Skin epidermis (tissue), 12 donors: ENCODE measurements around the gene TDRD10.
A peak's percentile ranks its signal among the peaks of the same experiment; 100 is the strongest.

Experiments
- H3K27ac ChIP-seq, 21 experiments: fragments of 200-600 bp; sonication (generic) in 11 of 21; one replicate each; pipeline ENCODE4 v1.5.0; 2020; ENCODE audit warnings: mild to moderate bottlenecking in 3 of 21, inconsistent platforms in 2 of 21, moderate library complexity in 2 of 21
- H3K4me3 ChIP-seq, 7 experiments: fragments of 200-600 bp; sonication (generic) in 2 of 7; one replicate each; pipeline ENCODE4 v1.5.0; 2020; ENCODE audit warnings: inconsistent platforms in 2 of 7, mild to moderate bottlenecking in 2 of 7, moderate library complexity in 1 of 7

Gene TDRD10

GRCh38 chr1:154547105-154547732, 45.2 kb downstream of the TDRD10 start:
- H3K4me3 ChIP-seq, result no peak overlapping the region
- peak overlapping the region in 6 of 21 experiments; percentile 23 to 67 (median 40) for H3K27ac ChIP-seq

GRCh38 chr1:154548028-154548427, 46.0 kb downstream of the TDRD10 start:
- no peak overlapping the region for H3K4me3 ChIP-seq
- H3K27ac ChIP-seq, result peak overlapping the region in 5 of 21 experiments; percentile 16 to 67 (median 47)

- Histone ChIP-seq H3K27ac (peak overlapping the region in 2 of 21 experiments; percentile 11 to 19), H3K4me3 (no peak overlapping the region)
These were observed 47.3 kb downstream of the TDRD10 start for GRCh38 chr1:154549202-154549770.

- Histone ChIP-seq H3K4me3 (no peak overlapping the region), H3K27ac (no peak overlapping the region)
These were observed 48.1 kb downstream of the TDRD10 start for GRCh38 chr1:154550070-154550469.

- H3K4me3 ChIP-seq, result no peak overlapping the region
- H3K27ac ChIP-seq, result no peak overlapping the region
These were observed 48.6 kb downstream of the TDRD10 start for GRCh38 chr1:154550657-154551056.

- peak overlapping the region in 2 of 21 experiments; percentile 3 to 12 for H3K27ac ChIP-seq
- no peak overlapping the region for H3K4me3 ChIP-seq
These were observed 49.5 kb downstream of the TDRD10 start for GRCh38 chr1:154551474-154551873.

- H3K4me3 ChIP-seq, result no peak overlapping the region
- H3K27ac ChIP-seq, result no peak overlapping the region
These were observed 50.0 kb downstream of the TDRD10 start for GRCh38 chr1:154552036-154552435.

- Histone ChIP-seq H3K27ac (peak overlapping the region in 1 of 21 experiments; percentile 9), H3K4me3 (no peak overlapping the region)
These were observed 51.3 kb downstream of the TDRD10 start for GRCh38 chr1:154553056-154554030.

- Histone ChIP-seq H3K4me3 (peak overlapping the region in 4 of 7 experiments; percentile 79 to 96 (median 86)), H3K27ac (peak overlapping the region in 13 of 21 experiments; percentile 1 to 95 (median 59))
These were observed 54.4 kb downstream of the TDRD10 start for GRCh38 chr1:154556422-154556821.

GRCh38 chr1:154557248-154557938, 55.4 kb downstream of the TDRD10 start:
- Histone ChIP-seq H3K27ac (peak overlapping the region in 19 of 21 experiments; percentile 82 to 96 (median 93)), H3K4me3 (peak overlapping the region; percentile 52 to 96 (median 85))

- Histone ChIP-seq H3K4me3 (peak within 1 kb of the TSS; percentile 53 to 96 (median 85)), H3K27ac (peak within 1 kb of the TSS; percentile 74 to 96 (median 93))
These were observed 56.1 kb downstream of the TDRD10 start, which contains the start of gene UBE2Q1 for GRCh38 chr1:154557939-154558719. UBE2Q1 (minus strand) TSS chr1:154558662; CDS start chr1:154558553, 109 bp downstream.

GRCh38 chr1:154558720-154559465, 56.9 kb downstream of the TDRD10 start:
- H3K4me3 ChIP-seq, result peak overlapping the region; percentile 43 to 96 (median 80)
- H3K27ac ChIP-seq, result peak overlapping the region in 20 of 21 experiments; percentile 74 to 96 (median 92)

GRCh38 chr1:154559466-154560044, 57.5 kb downstream of the TDRD10 start:
- H3K4me3 ChIP-seq, result peak overlapping the region; percentile 43 to 96 (median 80)
- peak overlapping the region in 20 of 21 experiments; percentile 74 to 96 (median 92) for H3K27ac ChIP-seq

- no peak overlapping the region for H3K27ac ChIP-seq
- no peak overlapping the region for H3K4me3 ChIP-seq
These were observed 63.9 kb downstream of the TDRD10 start for GRCh38 chr1:154565876-154566275.

GRCh38 chr1:154567386-154568156, 65.6 kb downstream of the TDRD10 start, which contains the start of gene CHRNB2:
CHRNB2 (plus strand) TSS chr1:154567778; CDS start chr1:154568045, 267 bp downstream.
- H3K4me3 ChIP-seq, result peak within 1 kb of the TSS in 6 of 7 experiments; percentile 5 to 41 (median 14)
- peak within 1 kb of the TSS in 1 of 21 experiments; percentile 40 for H3K27ac ChIP-seq

- peak overlapping the region in 6 of 7 experiments; percentile 5 to 41 (median 14) for H3K4me3 ChIP-seq
- no peak overlapping the region for H3K27ac ChIP-seq
These were observed 66.3 kb downstream of the TDRD10 start for GRCh38 chr1:154568157-154568815.
